Iris pigment epithelial cell (primary cell): ENCODE measurements around the gene OXA1L.
"Not testable (repeated sequence)": the region's sequence is repeated elsewhere in the genome, so short reads cannot be mapped to it uniquely, and the experiment has no call there.

Source experiments
- DNase-seq: peaks from one replicate; pipeline ENCODE4 v3.0.0-alpha.2; 2011; ENCODE audit warnings: low read depth

Gene OXA1L

DNA sequence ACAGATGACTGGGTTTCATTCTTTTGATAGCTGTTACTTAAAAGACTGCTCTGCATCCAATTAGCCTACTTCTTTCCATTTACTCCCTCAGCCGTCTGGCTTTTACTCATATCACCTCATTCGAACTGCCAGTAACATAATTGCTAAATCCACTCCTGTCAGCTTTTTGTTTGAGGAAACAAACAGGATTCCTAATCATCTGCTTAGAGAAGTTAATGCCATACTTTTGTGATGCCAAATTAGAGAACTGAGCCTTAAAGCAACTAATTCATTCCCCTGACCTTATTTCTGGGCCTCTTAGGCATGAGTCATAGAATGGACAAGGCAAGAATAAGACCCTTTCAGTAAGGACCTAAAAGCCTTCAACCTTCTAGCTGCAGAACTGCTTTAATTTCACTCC lies 2.9 kb downstream of the OXA1L start:
- no peak for DNase-seq

DNA sequence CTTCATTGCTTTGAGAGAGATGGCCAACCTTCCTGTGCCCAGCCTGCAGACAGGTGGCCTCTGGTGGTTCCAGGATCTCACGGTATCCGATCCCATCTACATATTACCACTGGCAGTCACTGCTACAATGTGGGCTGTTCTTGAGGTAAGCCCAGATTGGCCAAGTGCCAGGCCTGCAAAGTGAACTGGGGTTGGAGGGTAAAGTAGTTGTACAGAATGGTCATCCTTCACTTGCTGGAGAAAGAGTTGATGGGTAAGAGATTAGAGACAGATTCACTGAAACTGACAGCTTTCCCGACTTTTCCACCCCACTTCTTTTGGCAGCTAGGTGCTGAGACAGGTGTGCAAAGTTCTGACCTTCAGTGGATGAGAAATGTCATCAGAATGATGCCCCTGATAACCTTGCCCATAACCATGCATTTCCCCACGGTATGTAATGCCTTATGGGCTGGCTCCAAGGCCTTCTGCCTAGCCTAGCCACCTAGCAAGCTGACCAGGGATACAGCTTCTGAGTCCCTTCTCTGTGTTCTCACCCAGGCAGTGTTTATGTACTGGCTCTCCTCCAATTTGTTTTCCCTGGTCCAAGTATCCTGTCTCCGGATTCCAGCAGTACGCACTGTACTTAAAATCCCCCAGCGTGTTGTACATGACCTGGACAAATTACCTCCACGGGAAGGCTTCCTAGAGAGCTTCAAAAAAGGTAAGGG lies 4.1 kb downstream of the OXA1L start:
- DNase-seq = no peak

DNA sequence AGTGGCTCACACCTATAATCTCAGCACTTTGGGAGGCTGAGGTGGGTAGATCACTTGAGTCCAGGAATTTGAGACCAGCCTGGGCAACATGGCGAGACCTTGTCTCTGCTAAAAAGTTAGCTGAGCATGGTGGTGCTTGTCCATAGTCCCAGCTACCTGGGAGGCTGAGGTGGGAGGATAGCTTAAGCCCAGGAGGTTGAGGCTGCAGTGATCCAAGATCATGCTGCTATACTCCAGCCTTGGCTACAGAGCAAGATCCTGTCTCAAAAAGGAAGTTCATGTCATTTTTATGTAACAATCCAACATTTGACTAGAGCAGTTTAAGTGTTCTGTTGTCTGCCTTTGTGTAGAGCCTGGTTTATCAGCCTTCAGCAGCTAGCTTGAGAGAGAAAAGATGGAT lies 6.2 kb downstream of the OXA1L start:
- no peak for DNase-seq

GRCh38 chr14:22773162-22774010 lies 6.9 kb downstream of the OXA1L start:
- DNase-seq = no peak

GRCh38 chr14:22774011-22774706 lies 7.7 kb downstream of the OXA1L start:
- no peak for DNase-seq

GRCh38 chr14:22776215-22776614 lies 9.7 kb downstream of the OXA1L start:
- DNase-seq = no peak

- DNase-seq = not testable (repeated sequence)
Measured at GRCh38 chr14:22776849-22777248, 10.4 kb downstream of the OXA1L start.

DNA sequence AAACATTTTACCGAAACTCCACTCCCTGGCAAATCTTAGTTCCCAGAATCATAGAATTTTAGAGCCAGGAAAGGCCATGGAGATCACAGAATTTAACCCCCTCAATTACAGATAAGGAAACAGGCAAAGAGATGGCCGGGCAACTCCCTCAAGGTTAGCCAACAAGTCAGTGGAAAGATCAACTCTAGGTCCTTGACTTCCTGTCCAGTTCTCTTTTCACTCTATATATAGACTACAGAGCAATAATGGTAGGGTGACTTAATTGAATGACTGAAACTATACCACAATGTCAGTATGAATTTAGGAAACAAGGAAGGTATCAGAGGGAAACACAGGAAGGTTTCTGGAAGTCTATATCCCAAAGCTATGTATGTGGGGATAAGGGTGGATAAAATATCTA lies 11.6 kb downstream of the OXA1L start:
- DNase-seq = no peak

DNA sequence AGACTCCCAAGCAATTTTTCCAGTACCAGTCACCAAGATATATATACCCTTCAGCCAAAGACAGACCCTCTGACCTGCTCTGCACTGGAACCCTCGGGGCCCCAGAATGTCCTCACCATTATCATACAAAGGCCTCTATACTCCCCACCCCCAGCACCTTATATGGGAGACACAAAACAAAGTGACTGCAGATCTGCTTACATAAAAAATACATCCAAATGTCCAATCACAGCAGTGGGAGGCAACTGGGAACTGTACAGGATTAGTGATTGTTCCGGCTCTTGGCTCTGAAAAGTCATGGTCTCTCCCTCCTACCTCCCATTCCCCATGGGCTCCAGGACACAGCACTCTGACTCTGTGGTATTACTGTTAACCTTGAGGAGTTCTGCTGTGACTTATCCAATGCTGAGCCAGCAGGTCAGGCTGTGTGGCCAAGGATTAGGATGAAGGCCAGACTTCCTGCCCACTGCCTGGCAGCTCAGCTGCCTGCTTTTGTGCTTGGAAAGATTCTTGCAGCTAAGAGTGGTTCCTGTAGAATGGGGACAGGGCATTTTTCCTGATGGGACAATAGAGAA lies 13.7 kb downstream of the OXA1L start:
- DNase-seq = peak; percentile 26

GRCh38 chr14:22780941-22781300 lies 14.4 kb downstream of the OXA1L start:
- no peak for DNase-seq

GRCh38 chr14:22781301-22781991 lies 15.0 kb downstream of the OXA1L start:
- peak; percentile 19 for DNase-seq

GRCh38 chr14:22786685-22787084 lies 20.2 kb downstream of the OXA1L start:
- no peak for DNase-seq

- DNase-seq = peak; percentile 76
Measured at GRCh38 chr14:22791301-22791700, 24.8 kb downstream of the OXA1L start.

GRCh38 chr14:22792158-22792557 lies 25.7 kb downstream of the OXA1L start:
- no peak for DNase-seq

- not testable (repeated sequence) for DNase-seq
Measured at GRCh38 chr14:22793550-22793949, 27.1 kb downstream of the OXA1L start.

DNA sequence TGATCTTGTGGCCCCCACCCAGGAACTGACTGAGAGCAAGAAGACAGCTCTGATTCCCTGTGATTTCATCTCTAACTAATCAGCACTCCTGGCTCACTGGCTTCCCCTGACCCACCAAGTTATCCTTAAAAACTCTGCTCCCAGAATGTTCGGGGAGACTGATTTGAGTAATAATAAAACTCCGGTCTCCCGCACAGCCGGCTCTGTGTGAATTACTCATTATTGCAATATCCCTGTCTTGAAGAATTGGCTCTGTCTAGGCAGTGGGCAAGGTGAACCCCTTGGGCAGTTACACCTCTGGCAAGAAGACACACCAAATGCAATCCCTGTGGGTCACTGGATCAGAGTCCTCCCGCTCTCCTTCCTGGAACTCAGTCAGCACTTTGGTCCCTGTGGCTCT lies 27.5 kb downstream of the OXA1L start:
- DNase-seq = no peak

DNA sequence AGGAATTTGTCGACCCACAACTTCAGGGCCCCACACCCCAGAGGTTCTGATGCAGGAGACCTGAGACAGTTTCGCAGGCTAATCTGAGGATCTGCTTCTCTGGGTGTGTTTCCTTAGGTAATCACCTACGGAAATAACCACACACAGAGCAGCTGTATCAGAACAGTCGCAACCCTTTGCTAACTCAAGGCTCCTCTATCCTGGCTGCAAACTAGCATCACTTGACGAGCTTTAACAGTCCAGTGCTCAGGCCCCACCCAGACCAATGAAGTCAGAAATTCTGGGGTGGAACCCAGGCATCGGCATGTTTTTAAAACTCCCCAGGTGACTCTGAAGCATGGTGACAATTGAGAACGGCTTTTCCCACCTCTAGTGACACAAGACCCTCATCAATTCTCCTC lies 28.1 kb downstream of the OXA1L start:
- DNase-seq = no peak

GRCh38 chr14:22796087-22796707 lies 29.7 kb downstream of the OXA1L start:
- no peak for DNase-seq

DNA sequence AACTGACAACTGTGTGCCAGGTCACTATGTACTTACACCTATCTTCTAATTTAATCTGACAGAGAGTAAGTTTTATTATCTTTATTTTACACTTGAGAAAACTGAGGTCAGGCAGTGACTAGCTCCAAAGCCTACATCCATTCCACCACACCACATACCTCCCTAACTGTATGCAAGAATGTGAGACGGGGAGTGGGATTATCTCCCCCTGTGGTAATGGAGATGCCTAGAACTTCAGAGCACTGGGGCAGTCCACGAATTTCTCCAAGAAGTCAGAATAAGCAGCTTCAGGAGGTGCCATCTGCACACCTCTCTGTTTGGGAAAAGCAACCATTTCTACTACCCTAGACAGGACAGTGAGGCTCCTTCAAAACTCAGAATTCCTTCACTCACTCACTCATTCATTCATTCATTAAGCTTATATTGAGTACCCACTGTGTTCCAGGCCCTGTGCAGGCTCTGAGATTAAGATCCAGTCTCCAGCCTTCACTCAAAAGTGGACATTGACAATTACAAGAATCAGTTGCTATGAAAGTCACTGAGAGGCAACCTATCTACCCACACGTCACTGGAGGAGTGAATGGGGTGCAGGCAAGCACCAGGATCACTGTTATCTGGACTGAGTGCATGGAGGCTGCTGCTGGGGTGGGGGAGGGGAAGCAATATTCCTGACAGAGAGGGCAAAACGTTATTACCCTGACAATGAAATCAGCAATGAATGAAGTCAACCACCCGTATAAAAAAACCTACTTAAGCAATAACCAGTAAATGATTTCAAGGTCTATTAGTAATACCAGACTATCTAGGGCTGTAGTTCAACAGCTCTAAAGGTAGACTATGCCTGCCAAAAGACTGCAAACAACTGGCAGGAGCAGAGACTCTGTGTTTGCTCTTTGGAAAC lies 30.8 kb downstream of the OXA1L start:
- DNase-seq = no peak

- no peak for DNase-seq
Measured at GRCh38 chr14:22798528-22798927, 32.0 kb downstream of the OXA1L start.
